ENCODE data around the gene EPB42. TPM values are rescaled to one million over a fixed set of nuclear protein-coding genes. Genes with fewer than 3 reads are reported as not detected.

EPB42 gene
- total and polyA plus RNA-seq, 7 donors, result 0.52 TPM; not detected in 6

DNA sequence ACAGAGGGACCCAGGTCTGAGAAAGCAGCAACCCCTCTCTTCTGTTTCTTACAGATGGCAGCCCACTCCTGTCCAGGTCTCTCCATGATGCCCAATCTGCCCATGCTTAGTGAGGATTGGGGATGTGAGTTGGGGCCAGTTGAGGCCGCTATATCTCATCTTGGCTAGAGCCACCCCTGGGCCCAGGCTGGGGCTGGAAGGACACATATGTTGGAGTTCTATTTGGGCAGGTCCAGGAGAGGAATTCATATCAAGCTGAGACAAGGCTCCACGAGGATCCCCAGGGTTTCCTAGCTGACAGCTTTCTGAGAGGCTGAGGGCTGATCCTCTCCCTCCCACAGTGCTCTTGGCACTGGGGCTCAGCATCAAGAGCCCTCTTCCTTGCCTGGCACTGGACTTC is 34.6 kb upstream of the EPB42 start:
- Histone ChIP-seq H3K27ac (no peak overlapping the region), H3K27me3 (ENCODE audit: insufficient read depth in 3 of 3, low read length in 2 of 3) (no peaks in the 10 kb centered on the region), H3K4me3 (no peak overlapping the region), H3K9me3 (no peaks in the 10 kb centered on the region), H3K4me1 (no peaks in the 10 kb centered on the region), H3K36me3 (ENCODE audit: insufficient read depth in 1 of 2, low read depth in 1 of 2) (no peaks in the 10 kb centered on the region)
- ATAC-seq (no peak), DNase-seq (no peak)
- WGBS, 3 donors, result 57 to 73% (median 71%) methylated on average over 2 of the region's 2 CpGs
- TF ChIP-seq, protein P1, sequence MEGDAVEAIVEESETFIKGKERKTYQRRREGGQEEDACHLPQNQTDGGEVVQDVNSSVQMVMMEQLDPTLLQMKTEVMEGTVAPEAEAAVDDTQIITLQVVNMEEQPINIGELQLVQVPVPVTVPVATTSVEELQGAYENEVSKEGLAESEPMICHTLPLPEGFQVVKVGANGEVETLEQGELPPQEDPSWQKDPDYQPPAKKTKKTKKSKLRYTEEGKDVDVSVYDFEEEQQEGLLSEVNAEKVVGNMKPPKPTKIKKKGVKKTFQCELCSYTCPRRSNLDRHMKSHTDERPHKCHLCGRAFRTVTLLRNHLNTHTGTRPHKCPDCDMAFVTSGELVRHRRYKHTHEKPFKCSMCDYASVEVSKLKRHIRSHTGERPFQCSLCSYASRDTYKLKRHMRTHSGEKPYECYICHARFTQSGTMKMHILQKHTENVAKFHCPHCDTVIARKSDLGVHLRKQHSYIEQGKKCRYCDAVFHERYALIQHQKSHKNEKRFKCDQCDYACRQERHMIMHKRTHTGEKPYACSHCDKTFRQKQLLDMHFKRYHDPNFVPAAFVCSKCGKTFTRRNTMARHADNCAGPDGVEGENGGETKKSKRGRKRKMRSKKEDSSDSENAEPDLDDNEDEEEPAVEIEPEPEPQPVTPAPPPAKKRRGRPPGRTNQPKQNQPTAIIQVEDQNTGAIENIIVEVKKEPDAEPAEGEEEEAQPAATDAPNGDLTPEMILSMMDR (IDR thresholded peaks at IDR 0.05), result no peak
- intact Hi-C loops (cut with DNase I), result no loop called here

DNA sequence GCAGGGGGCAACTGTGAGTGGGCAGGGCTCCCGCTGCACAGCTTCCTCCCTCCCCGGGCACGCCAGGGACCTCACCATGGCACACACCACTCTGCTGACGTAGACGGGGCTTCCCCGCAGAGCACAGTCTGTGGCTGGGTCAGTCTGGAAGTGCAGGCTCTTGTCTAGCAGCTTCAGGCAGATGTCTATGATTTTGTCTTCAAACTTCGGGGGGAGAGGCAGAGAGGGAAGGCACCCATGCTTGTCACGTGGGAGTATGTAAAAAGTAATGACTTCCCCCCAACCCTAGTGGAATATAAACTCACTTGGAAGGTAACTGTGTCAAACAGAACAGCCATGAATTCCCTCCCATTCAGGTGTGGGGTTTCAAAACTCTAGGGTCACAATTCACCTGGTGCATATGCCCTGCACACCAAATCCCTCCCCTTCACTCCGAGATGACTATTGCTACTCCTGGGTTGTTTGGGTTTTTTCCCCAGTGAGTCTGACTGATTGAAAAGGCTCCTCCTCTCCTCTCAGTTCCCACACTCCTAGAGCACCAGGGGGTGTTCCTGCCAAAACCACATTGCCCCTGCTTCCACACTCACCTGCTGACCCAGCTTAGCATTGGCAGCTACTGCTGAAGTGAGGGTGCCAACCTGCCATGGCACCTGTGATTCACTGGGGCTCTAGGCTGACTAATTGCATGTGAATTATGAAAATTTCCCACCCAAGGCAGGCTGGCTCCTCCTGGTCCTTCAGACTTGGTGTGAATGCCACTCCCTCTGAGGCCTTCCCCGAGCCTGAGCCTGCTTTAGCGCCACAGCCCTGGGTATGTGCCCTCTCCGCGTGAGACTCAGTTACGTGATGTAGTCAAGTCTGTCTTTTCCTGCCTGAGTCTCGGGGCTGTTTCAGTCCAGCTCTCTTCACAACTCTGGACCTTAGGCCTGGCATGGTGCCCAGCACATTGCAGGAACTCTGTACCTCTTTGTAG is 32.9 kb upstream of the EPB42 start:
- H3K4me1 ChIP-seq, result no peaks in the 10 kb centered on the region
- H3K9me3 ChIP-seq, result no peaks in the 10 kb centered on the region
- 59 to 71% (median 64%) methylated on average over 15 of the region's 15 CpGs for WGBS, 3 donors
- H3K27ac ChIP-seq, result no peak overlapping the region
- ATAC-seq (peak; percentile 62 to 90 (median 78)), DNase-seq (peak in 1 of 2 donors; percentile 63)
- intact Hi-C loops (cut with DNase I), result no loop called here
- H3K27me3 ChIP-seq (ENCODE audit: insufficient read depth in 3 of 3, low read length in 2 of 3), result no peaks in the 10 kb centered on the region
- H3K36me3 ChIP-seq (ENCODE audit: insufficient read depth in 1 of 2, low read depth in 1 of 2), result no peaks in the 10 kb centered on the region
- TF ChIP-seq, protein P1 (IDR thresholded peaks at IDR 0.05), result no peak
- H3K4me3 ChIP-seq, result no peak overlapping the region

GRCh38 chr15:43251871-43252250 is 31.0 kb upstream of the EPB42 start:
- intact Hi-C loops (cut with DNase I), result no loop called here
- no peak for DNase-seq
- no peaks in the 10 kb centered on the region for H3K4me1 ChIP-seq
- no peak overlapping the region for H3K4me3 ChIP-seq
- no peaks in the 10 kb centered on the region for H3K9me3 ChIP-seq
- 56 to 79% (median 79%) methylated on average over 4 of the region's 4 CpGs for WGBS, 3 donors
- H3K27ac ChIP-seq, result no peak overlapping the region
- no peaks in the 10 kb centered on the region for H3K27me3 ChIP-seq (ENCODE audit: insufficient read depth in 3 of 3, low read length in 2 of 3)
- TF ChIP-seq, protein P1 (IDR thresholded peaks at IDR 0.05), result no peak
- no peaks in the 10 kb centered on the region for H3K36me3 ChIP-seq (ENCODE audit: insufficient read depth in 1 of 2, low read depth in 1 of 2)
- no peak for ATAC-seq

GRCh38 chr15:43251185-43251870 is 30.5 kb upstream of the EPB42 start:
- no peaks in the 10 kb centered on the region for H3K27me3 ChIP-seq (ENCODE audit: insufficient read depth in 3 of 3, low read length in 2 of 3)
- intact Hi-C loops (cut with DNase I), result no loop called here
- TF ChIP-seq, protein P1 (IDR thresholded peaks at IDR 0.05), result no peak
- no peaks in the 10 kb centered on the region for H3K36me3 ChIP-seq (ENCODE audit: insufficient read depth in 1 of 2, low read depth in 1 of 2)
- no peak overlapping the region for H3K4me3 ChIP-seq
- no peaks in the 10 kb centered on the region for H3K4me1 ChIP-seq
- DNase-seq (no peak), ATAC-seq (no peak)
- WGBS, 3 donors, result 86 to 90% (median 90%) methylated on average over 8 of the region's 8 CpGs
- H3K9me3 ChIP-seq, result no peaks in the 10 kb centered on the region
- H3K27ac ChIP-seq, result no peak overlapping the region

Measured in psoas muscle (tissue), 8 donors.